ENCODE results near the gene ACAD10.
"Not testable (repeated sequence)": the region's sequence is repeated elsewhere in the genome, so short reads cannot be mapped to it uniquely, and the experiment has no call there.

ACAD10 gene

GRCh38 chr12:111687952-111688351 lies 2.1 kb downstream of the ACAD10 start:
- no peak for DNase-seq

- DNase-seq = no peak
Measured at GRCh38 chr12:111691262-111691661, 5.4 kb downstream of the ACAD10 start.

GRCh38 chr12:111692575-111693210 lies 6.8 kb downstream of the ACAD10 start:
- no peak for DNase-seq

- no peak for DNase-seq
Measured at GRCh38 chr12:111693818-111694217, 8.0 kb downstream of the ACAD10 start.

- no peak for DNase-seq
Measured at GRCh38 chr12:111699962-111700361, 14.1 kb downstream of the ACAD10 start.

- DNase-seq = no peak
Measured at GRCh38 chr12:111705672-111706071, 19.8 kb downstream of the ACAD10 start.

- no peak for DNase-seq
Measured at GRCh38 chr12:111706145-111706544, 20.3 kb downstream of the ACAD10 start.

- no peak for DNase-seq
Measured at GRCh38 chr12:111715279-111715678, 29.4 kb downstream of the ACAD10 start.

- DNase-seq = not testable (repeated sequence)
Measured at GRCh38 chr12:111719316-111719715, 33.5 kb downstream of the ACAD10 start.

GRCh38 chr12:111720457-111720856 lies 34.6 kb downstream of the ACAD10 start:
- DNase-seq = no peak

GRCh38 chr12:111723646-111724360 lies 38.0 kb downstream of the ACAD10 start:
- not testable (repeated sequence) for DNase-seq

- DNase-seq = no peak
Measured at GRCh38 chr12:111728795-111729194, 42.9 kb downstream of the ACAD10 start.

GRCh38 chr12:111730420-111730819 lies 44.6 kb downstream of the ACAD10 start:
- no peak for DNase-seq

GRCh38 chr12:111732786-111733185 lies 46.9 kb downstream of the ACAD10 start:
- no peak for DNase-seq

- no peak for DNase-seq
Measured at GRCh38 chr12:111733340-111733915, 47.6 kb downstream of the ACAD10 start.

- DNase-seq = not testable (repeated sequence)
Measured at GRCh38 chr12:111739524-111739923, 53.7 kb downstream of the ACAD10 start.

GRCh38 chr12:111741235-111741812 lies 55.5 kb downstream of the ACAD10 start:
- DNase-seq = no peak

- DNase-seq = no peak
Measured at GRCh38 chr12:111745211-111745610, 59.4 kb downstream of the ACAD10 start.

GRCh38 chr12:111747333-111747732 lies 61.5 kb downstream of the ACAD10 start:
- no peak for DNase-seq

- peak; percentile 80 for DNase-seq
Measured at GRCh38 chr12:111748151-111748672, 62.4 kb downstream of the ACAD10 start.

- DNase-seq = no peak
Measured at GRCh38 chr12:111748867-111749266, 63.0 kb downstream of the ACAD10 start.

GRCh38 chr12:111749391-111749790 lies 63.5 kb downstream of the ACAD10 start:
- no peak for DNase-seq

- no peak for DNase-seq
Measured at GRCh38 chr12:111753144-111753881, 67.5 kb downstream of the ACAD10 start.
